Fibroblast of lung (primary cell): ENCODE results near the gene CHSY1. TPM values are rescaled to one million over a fixed set of nuclear protein-coding genes. Genes with fewer than 3 reads are reported as not detected.

Experiments used
- DNase-seq, 2 donors: peaks; one replicate each; pipeline versions ENCODE4 v3.0.0 to v3.0.0-alpha.2; 2010; ENCODE audit warnings: low read depth in 2 of 2
- H2AFZ ChIP-seq: 2 replicates; pipeline ENCODE4 v1.5.1; 2012; ENCODE audit warnings: low read length, control low read depth, inconsistent platforms
- H3K27ac ChIP-seq: 2 replicates; pipeline ENCODE4 v1.5.1; 2011; ENCODE audit warnings: low read length, control low read depth; ENCODE audit not compliant: insufficient read depth
- H3K27me3 ChIP-seq: 2 replicates; pipeline ENCODE4 v1.5.1; 2011; ENCODE audit warnings: mild to moderate bottlenecking, low read length; ENCODE audit not compliant: control insufficient read depth, insufficient read depth
- H3K36me3 ChIP-seq: 2 replicates; pipeline ENCODE4 v1.5.1; 2011; ENCODE audit warnings: low read length; ENCODE audit not compliant: control insufficient read depth, insufficient read depth
- H3K4me1 ChIP-seq: 2 replicates; pipeline ENCODE4 v1.5.1; 2011; ENCODE audit warnings: low read length; ENCODE audit not compliant: control insufficient read depth, insufficient read depth; ENCODE audit errors: extremely low read depth
- H3K4me2 ChIP-seq: 2 replicates; pipeline ENCODE4 v1.5.1; 2011; ENCODE audit warnings: low read length, control low read depth; ENCODE audit not compliant: insufficient read depth; ENCODE audit errors: extremely low read depth
- H3K4me3 ChIP-seq, 4 experiments: fragments of 200-600 bp in 1 of 4; sonication (generic) in 1 of 4; replicated peaks in 1 of 4; 2 replicates each; pipeline ENCODE4 v1.5.1; 2011 to 2016; ENCODE audit warnings: low read length in 4 of 4, low read depth in 3 of 4, mild to moderate bottlenecking in 3 of 4, control low read depth in 2 of 4, inconsistent platforms in 1 of 4, mixed read lengths in 1 of 4; ENCODE audit not compliant: insufficient read depth in 1 of 4; ENCODE audit errors: control extremely low read depth in 1 of 4
- H3K79me2 ChIP-seq: 2 replicates; pipeline ENCODE4 v1.5.1; 2012; ENCODE audit warnings: mild to moderate bottlenecking, low read length, inconsistent platforms; ENCODE audit not compliant: control insufficient read depth, insufficient read depth
- H3K9ac ChIP-seq: 2 replicates; pipeline ENCODE4 v1.5.1; 2011; ENCODE audit warnings: mild to moderate bottlenecking, low read length, control low read depth; ENCODE audit not compliant: insufficient read depth
- H3K9me3 ChIP-seq: 2 replicates; pipeline ENCODE4 v1.5.1; 2012; ENCODE audit warnings: low read depth, low read length; ENCODE audit not compliant: control insufficient read depth, insufficient read depth
- H4K20me1 ChIP-seq: 2 replicates; pipeline ENCODE4 v1.5.1; 2011; ENCODE audit warnings: low read length; ENCODE audit not compliant: control insufficient read depth, insufficient read depth; ENCODE audit errors: extremely low read depth
- EZH2 ChIP-seq: IDR thresholded peaks from 2 replicates; pipeline ENCODE4 v1.5.1; 2012; ENCODE audit warnings: low read length, control low read depth, mild to moderate bottlenecking; ENCODE audit errors: missing control alignments
- polyA plus RNA-seq, 2 donors: library from polyadenylated mRNA; depleted of rRNA in 1 of 2; stranded (reverse) in 1 of 2; unstranded in 1 of 2; fragments of >200 nt; gene quantifications; 2 replicates each; pipeline ENCODE4 v1.2.1, GENCODE V29; 2011 to 2012; ENCODE audit warnings: missing spikeins in 1 of 2
- total RNA-seq: library from RNA; depleted of rRNA; stranded (reverse); fragments of >200 nt; gene quantifications from 2 replicates; pipeline ENCODE4 v1.2.1, GENCODE V29; 2014
- TF ChIP-seq, protein P1 (sequence below), 2 donors: IDR thresholded peaks in 1 of 2; conservative IDR thresholded peaks in 1 of 2; 1 replicate in 1 of 2; 2 replicates in 1 of 2; pipeline ENCODE4 v1.5.1; 2011 to 2012; ENCODE audit warnings: low read length in 2 of 2, control low read depth in 1 of 2, inconsistent platforms in 1 of 2, low read depth in 1 of 2, mild to moderate bottlenecking in 1 of 2

The CHSY1 gene
- total and polyA plus RNA-seq, 2 donors (not counting 1 experiment from before 2014, with no cell fraction given): 28.6 to 57.0 TPM

DNA sequence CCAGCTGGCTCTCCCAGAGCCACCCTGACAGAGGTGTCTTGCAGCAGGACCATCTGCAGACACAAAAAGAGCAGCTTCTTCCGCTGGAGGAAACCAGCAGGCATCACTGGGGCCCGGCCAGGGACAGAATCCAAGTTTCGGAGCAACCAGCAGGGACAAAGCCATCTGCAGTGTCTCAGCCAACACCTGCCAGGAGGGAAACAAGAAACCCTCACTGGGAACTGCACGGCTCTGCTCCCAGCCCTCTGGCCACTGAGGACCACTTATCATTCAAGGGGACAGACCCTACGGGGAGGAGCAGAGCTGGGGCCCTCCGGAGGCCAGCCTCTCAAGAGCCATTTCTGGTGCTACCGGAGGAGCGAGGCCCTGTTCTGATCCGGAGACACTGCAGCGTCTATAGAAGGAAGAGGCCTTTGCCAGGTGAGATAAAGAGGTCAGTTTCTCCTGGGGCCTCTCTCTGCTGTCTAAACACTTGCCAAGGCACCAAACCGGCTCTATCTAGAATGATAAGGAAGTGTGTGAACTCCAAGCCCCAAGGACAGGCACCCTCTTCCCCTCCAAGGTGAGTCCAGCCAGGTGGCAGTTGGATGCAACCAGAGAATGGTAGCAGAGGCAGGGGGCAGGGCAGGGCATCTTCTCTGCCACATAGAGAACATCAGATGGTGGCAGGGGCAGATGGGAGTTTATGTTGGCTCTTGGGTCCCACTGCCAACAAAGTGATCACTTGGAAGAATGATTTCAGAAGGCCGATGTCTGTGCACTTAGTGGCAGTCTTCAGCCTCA lies 89.0 kb downstream of the CHSY1 start:
- H3K36me3 ChIP-seq: no peaks in the 10 kb centered on the region
- TF ChIP-seq, protein P1, sequence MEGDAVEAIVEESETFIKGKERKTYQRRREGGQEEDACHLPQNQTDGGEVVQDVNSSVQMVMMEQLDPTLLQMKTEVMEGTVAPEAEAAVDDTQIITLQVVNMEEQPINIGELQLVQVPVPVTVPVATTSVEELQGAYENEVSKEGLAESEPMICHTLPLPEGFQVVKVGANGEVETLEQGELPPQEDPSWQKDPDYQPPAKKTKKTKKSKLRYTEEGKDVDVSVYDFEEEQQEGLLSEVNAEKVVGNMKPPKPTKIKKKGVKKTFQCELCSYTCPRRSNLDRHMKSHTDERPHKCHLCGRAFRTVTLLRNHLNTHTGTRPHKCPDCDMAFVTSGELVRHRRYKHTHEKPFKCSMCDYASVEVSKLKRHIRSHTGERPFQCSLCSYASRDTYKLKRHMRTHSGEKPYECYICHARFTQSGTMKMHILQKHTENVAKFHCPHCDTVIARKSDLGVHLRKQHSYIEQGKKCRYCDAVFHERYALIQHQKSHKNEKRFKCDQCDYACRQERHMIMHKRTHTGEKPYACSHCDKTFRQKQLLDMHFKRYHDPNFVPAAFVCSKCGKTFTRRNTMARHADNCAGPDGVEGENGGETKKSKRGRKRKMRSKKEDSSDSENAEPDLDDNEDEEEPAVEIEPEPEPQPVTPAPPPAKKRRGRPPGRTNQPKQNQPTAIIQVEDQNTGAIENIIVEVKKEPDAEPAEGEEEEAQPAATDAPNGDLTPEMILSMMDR (conservative IDR thresholded peaks at IDR 0.05 in 1 of 2, IDR thresholded peaks at IDR 0.05 in 1 of 2; ENCODE audit: low read depth in 1 of 2, low read length in 2 of 2): no peak
- TF ChIP-seq EZH2: no peak
- no peak overlapping the region for H3K9ac ChIP-seq
- no peak overlapping the region for H2AFZ ChIP-seq
- H3K79me2 ChIP-seq: no peaks in the 10 kb centered on the region
- H3K4me3 ChIP-seq: no peak overlapping the region
- H3K27me3 ChIP-seq: no peaks in the 10 kb centered on the region
- peaks cover 7% of the 10 kb centered on the region for H3K4me1 ChIP-seq
- H3K9me3 ChIP-seq: no peaks in the 10 kb centered on the region
- no peak overlapping the region for H3K27ac ChIP-seq
- no peaks in the 10 kb centered on the region for H4K20me1 ChIP-seq
- no peak overlapping the region for H3K4me2 ChIP-seq
- peak in 1 of 2 donors; percentile 84 for DNase-seq

DNA sequence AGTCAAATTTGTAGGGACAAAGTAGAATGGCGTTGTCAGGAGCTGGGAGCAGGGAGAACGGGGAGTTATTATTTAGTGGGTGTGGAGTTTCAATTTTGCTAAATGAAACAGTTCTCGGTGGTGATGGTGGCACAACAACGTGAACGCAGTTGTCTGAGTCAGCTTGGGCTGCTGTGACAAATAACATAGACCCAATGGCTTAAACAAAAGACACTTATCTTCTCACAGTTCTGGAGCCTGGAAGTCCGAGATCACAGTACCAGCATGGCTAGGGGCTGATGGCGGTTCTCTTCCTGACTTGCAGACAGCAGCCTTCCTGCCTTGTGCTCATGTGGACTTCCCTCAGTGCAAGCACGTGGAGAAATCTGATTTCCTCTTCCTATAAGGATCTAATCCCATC lies 90.2 kb downstream of the CHSY1 start:
- Histone ChIP-seq H2AFZ (no peak overlapping the region), H3K36me3 (no peaks in the 10 kb centered on the region), H3K79me2 (no peaks in the 10 kb centered on the region), H3K9me3 (no peaks in the 10 kb centered on the region), H3K4me1 (no peaks in the 10 kb centered on the region), H3K4me2 (no peak overlapping the region), H3K4me3 (no peak overlapping the region), H4K20me1 (no peaks in the 10 kb centered on the region), H3K27me3 (no peaks in the 10 kb centered on the region), H3K27ac (no peak overlapping the region), H3K9ac (no peak overlapping the region)
- TF ChIP-seq, protein P1 (conservative IDR thresholded peaks at IDR 0.05 in 1 of 2, IDR thresholded peaks at IDR 0.05 in 1 of 2; ENCODE audit: low read depth in 1 of 2, low read length in 2 of 2): no peak
- no peak for TF ChIP-seq EZH2
- DNase-seq: no peak

DNA sequence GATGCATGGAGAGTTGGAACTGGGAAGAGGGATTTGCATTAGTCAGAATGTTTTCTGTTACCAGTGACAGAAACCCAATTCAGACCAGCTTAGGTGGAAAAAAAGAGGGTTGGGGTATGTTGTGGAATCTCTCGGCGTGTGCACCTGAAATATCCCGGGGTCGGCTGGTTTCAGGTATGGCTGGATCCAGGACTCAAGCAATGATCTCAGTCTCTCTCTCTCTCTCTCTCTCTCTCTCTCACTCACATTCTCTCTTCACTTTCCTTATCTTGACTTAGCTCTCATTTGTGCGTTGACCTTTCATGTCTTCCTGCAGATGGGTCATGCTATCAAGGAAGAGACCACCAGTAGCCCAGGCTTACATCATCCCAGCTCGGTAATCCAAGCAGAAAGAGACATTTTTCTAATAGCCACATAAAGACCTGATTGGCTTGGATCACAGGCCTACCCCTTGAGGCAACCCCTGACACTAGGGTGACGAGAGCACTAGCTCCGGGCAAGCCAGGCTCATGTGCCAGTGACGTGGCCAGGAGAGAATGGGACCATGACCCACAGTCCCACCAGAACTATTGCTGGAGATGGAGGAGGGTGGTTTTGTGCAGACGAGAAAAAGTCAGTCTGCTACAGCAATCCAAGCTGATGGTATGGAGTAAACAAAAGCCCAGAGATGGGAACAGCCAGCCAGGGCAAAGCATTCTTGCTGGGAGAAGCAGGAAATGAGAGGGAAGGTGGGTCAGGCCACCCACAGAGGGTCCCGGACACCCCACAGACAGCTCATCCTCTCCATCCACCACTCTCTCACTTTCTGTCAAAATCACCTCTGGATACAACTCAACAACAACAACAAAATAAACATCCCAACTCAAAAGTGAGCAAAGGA lies 91.7 kb downstream of the CHSY1 start:
- H3K4me1 ChIP-seq: no peaks in the 10 kb centered on the region
- no peak overlapping the region for H2AFZ ChIP-seq
- no peaks in the 10 kb centered on the region for H3K79me2 ChIP-seq
- H3K27ac ChIP-seq: no peak overlapping the region
- no peak overlapping the region for H3K4me3 ChIP-seq
- TF ChIP-seq, protein P1 (conservative IDR thresholded peaks at IDR 0.05 in 1 of 2, IDR thresholded peaks at IDR 0.05 in 1 of 2; ENCODE audit: low read depth in 1 of 2, low read length in 2 of 2): no peak
- TF ChIP-seq EZH2: no peak
- H3K9ac ChIP-seq: no peak overlapping the region
- DNase-seq: no peak
- no peaks in the 10 kb centered on the region for H3K27me3 ChIP-seq
- no peaks in the 10 kb centered on the region for H4K20me1 ChIP-seq
- H3K4me2 ChIP-seq: no peak overlapping the region
- no peaks in the 10 kb centered on the region for H3K36me3 ChIP-seq
- H3K9me3 ChIP-seq: no peaks in the 10 kb centered on the region
